Activated T-helper 2 cell treated with anti-CD3 and anti-CD28 coated beads, Interferon-gamma antibody, Interleukin-2, Interleukin-4, amounts not matched to agents 10 μg/mL and 5 μg/mL and 100 μg/mL, durations not matched to agents 14 hours and 24 hours and 36 hours (primary cell): Measurements from ENCODE around the gene PPM1M. TPM values are rescaled to one million over a fixed set of nuclear protein-coding genes. Genes with fewer than 3 reads are reported as not detected.

Experiments used
- DNase-seq: peaks from one replicate; pipeline ENCODE4 v3.0.0; 2021; ENCODE audit warnings: low spot score
- H3K27ac Mint-ChIP-seq: one replicate; pipeline ENCODE4 v1.8.0; 2021; ENCODE audit warnings: mixed read lengths
- H3K27me3 Mint-ChIP-seq: one replicate; pipeline ENCODE4 v1.8.0; 2021; ENCODE audit warnings: low read depth, mixed read lengths
- H3K36me3 Mint-ChIP-seq: one replicate; pipeline ENCODE4 v1.8.0; 2021; ENCODE audit warnings: low read depth, mixed read lengths
- H3K4me1 Mint-ChIP-seq: one replicate; pipeline ENCODE4 v1.8.0; 2021; ENCODE audit warnings: low read depth, mixed read lengths
- H3K4me3 Mint-ChIP-seq: one replicate; pipeline ENCODE4 v1.8.0; 2021; ENCODE audit warnings: low read depth, mild to moderate bottlenecking, moderate library complexity, mixed read lengths
- H3K9me3 Mint-ChIP-seq: one replicate; pipeline ENCODE4 v1.8.0; 2021; ENCODE audit warnings: mixed read lengths
- intact Hi-C: fragments of 100-400 bp; cut with micrococcal nuclease; formaldehyde crosslinking; loops from one replicate; pipeline ENCODE4 v1.15.1; 2023
- total RNA-seq: library from RNA; stranded (reverse); gene quantifications from 2 replicates; pipeline ENCODE4 v1.2.3, GENCODE V29; 2022

The PPM1M gene
- total RNA-seq, 1 donor from 2014 or later: 46.4 TPM

DNA sequence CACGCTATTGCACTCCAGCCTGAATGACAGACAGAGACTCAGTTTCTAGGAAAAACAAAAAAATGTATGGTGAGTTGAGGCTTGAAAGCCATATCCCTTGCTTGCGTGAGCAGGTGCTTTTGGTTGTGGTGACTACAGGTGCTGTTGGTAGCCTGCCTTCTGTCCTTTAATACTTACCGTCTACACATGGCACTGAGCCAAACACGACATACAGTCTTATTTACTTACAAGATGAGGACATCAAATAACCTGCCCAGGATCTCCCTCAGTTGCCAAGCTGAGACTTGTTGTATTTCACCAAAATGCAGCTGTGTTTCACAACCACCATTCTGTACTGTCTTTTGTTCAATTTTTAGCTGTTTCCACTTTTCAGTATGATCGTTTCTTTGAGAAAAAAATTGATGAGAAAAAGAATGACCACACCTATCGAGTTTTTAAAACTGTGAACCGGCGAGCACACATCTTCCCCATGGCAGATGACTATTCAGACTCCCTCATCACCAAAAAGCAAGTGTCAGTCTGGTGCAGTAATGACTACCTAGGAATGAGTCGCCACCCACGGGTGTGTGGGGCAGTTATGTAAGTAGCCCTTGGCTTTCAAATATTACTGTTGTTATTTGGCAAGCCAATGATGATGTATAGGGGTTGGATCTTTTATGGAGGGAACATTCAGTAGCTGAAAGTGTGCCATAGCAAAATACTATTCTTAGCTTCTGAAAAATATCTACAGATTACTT lies 41.1 kb upstream of the PPM1M start:
- DNase-seq: no peak

DNA sequence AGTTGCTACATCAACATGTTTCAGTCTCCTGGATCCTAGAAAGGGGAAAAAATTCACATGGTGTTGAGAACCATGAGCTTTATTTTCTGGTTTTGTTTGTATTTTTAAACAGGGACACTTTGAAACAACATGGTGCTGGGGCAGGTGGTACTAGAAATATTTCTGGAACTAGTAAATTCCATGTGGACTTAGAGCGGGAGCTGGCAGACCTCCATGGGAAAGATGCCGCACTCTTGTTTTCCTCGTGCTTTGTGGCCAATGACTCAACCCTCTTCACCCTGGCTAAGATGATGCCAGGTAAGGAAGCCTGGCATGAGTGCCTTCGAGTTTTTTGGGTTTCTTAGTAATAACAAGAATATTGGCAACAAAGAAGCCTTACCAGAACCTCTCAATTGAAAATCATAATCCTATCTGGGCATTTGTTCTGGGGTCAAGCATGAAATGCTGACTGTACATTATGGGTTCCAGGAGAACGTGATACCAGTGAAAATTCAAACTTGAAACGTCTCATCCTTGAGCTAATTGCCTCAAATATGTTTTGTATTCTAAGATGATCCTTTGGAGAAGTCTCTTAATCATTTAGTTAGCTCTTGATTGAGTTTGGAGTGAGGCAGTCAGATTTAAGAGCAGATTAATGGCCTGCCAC lies 39.7 kb upstream of the PPM1M start:
- peaks cover 95% of the 10 kb centered on the region for H3K36me3 Mint-ChIP-seq
- no peaks in the 10 kb centered on the region for H3K9me3 Mint-ChIP-seq
- H3K4me3 Mint-ChIP-seq: no peak overlapping the region
- H3K27me3 Mint-ChIP-seq: no peaks in the 10 kb centered on the region
- intact Hi-C loops: no loop called here
- DNase-seq: no peak
- H3K4me1 Mint-ChIP-seq: peaks cover 34% of the 10 kb centered on the region
- no peak overlapping the region for H3K27ac Mint-ChIP-seq

More for the DNA sequence above, 41.1 kb upstream of the PPM1M start:
- no peaks in the 10 kb centered on the region for H3K9me3 Mint-ChIP-seq
- peaks cover 38% of the 10 kb centered on the region for H3K4me1 Mint-ChIP-seq
- no peaks in the 10 kb centered on the region for H3K27me3 Mint-ChIP-seq
- H3K36me3 Mint-ChIP-seq: peaks cover 94% of the 10 kb centered on the region
- intact Hi-C loops: no loop called here
- peak overlapping the region; percentile 49 for H3K27ac Mint-ChIP-seq
- no peak overlapping the region for H3K4me3 Mint-ChIP-seq

DNA sequence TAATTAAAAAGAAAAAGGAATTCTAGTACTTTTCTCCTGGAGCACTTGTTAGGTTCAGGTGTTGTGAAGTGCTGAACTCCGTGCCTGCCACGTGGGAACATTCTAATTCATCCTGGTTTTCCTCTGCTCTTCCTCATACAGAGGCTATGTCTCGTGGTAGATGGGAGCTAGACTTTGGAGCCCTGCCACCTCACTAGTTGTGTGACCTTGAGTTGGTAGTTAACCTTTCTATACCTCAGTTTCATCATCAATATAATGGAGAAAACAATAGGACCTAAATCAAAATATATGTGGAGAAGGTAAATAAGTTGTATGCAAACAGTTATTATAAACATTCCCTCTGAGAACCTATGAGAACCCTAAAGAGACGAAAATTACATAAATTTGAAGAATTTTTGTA lies 37.0 kb upstream of the PPM1M start:
- Mint-ChIP-seq H3K36me3 (peaks cover 93% of the 10 kb centered on the region), H3K9me3 (no peaks in the 10 kb centered on the region), H3K27ac (no peak overlapping the region), H3K4me1 (peaks cover 17% of the 10 kb centered on the region), H3K4me3 (no peak overlapping the region), H3K27me3 (no peaks in the 10 kb centered on the region)
- intact Hi-C loops: no loop called here
- no peak for DNase-seq

DNA sequence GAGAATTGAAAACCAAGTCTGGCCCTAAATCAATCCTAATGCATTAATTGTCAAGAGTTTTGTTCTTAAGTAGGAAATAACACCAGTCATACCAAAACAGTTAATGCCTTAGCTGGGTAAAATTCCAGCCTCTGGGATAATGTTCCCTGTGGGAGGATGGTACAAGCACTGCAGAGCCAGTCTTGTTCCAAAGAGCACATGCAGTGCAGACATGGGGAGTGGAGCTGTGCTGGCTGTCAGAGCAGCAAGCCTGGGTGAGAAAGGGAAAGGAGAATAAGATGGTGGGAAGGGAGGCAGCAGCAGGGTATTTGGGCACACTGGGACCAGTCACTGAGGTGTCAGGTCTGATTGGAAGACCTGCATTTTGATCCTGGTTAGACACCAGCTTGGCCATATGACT lies 35.5 kb upstream of the PPM1M start:
- H3K4me3 Mint-ChIP-seq: no peak overlapping the region

DNA sequence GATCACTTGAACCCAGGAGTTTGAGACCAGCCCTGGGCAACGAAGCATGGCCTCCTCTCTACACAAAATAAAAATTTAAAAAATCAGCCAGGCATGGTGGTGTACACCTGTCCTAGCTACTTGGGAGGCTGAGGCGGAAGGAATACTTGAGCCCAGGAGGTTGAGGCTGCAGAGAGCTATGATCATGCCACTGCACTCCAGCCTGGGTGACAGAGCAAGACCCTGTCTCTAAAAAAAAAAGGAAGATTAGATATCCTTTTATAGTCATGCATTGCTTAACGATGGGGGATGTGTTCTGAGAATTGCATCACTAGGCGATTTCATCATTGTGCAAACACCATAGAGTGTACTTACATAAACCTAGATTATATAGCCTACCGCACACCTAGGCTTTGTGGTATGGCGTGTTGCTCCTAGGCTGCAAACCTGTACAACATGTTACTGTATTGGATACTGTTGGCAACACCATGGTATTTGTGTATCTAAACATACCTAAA lies 35.0 kb upstream of the PPM1M start:
- intact Hi-C loops: no loop called here
- H3K27ac Mint-ChIP-seq: no peak overlapping the region
- no peak overlapping the region for H3K4me3 Mint-ChIP-seq
- no peaks in the 10 kb centered on the region for H3K27me3 Mint-ChIP-seq
- no peaks in the 10 kb centered on the region for H3K9me3 Mint-ChIP-seq
- peaks cover 6% of the 10 kb centered on the region for H3K4me1 Mint-ChIP-seq
- no peak for DNase-seq
- peaks cover 94% of the 10 kb centered on the region for H3K36me3 Mint-ChIP-seq

More for the DNA sequence above, 35.5 kb upstream of the PPM1M start:
- H3K4me1 Mint-ChIP-seq: peaks cover 6% of the 10 kb centered on the region
- H3K27me3 Mint-ChIP-seq: no peaks in the 10 kb centered on the region
- DNase-seq: no peak
- intact Hi-C loops: no loop called here
- H3K36me3 Mint-ChIP-seq: peaks cover 94% of the 10 kb centered on the region
- H3K9me3 Mint-ChIP-seq: no peaks in the 10 kb centered on the region
- H3K27ac Mint-ChIP-seq: no peak overlapping the region

DNA sequence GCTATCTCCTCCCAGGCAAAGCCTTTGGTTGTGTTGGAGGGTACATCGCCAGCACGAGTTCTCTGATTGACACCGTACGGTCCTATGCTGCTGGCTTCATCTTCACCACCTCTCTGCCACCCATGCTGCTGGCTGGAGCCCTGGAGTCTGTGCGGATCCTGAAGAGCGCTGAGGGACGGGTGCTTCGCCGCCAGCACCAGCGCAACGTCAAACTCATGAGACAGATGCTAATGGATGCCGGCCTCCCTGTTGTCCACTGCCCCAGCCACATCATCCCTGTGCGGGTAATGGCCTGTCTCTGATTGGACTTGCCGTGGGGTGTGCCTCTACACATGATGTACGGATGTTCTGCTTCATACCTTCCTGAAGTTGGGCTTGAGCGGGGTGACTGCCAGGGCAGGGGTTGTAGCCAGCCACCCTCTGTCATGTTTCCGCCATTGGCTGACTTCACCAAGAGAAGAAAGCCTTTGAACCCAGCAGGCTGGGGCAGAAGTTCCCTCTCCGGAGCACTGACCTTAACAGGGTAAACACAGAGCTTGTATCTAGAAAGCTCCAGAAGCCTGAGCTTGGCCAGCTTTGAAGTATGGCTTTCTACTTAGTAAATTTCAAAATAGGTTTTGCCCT lies 34.2 kb upstream of the PPM1M start:
- peaks cover 89% of the 10 kb centered on the region for H3K36me3 Mint-ChIP-seq
- no peaks in the 10 kb centered on the region for H3K9me3 Mint-ChIP-seq
- H3K4me3 Mint-ChIP-seq: no peak overlapping the region
- DNase-seq: no peak
- H3K27ac Mint-ChIP-seq: no peak overlapping the region
- H3K4me1 Mint-ChIP-seq: peaks cover 6% of the 10 kb centered on the region
- H3K27me3 Mint-ChIP-seq: no peaks in the 10 kb centered on the region
- intact Hi-C loops: no loop called here

DNA sequence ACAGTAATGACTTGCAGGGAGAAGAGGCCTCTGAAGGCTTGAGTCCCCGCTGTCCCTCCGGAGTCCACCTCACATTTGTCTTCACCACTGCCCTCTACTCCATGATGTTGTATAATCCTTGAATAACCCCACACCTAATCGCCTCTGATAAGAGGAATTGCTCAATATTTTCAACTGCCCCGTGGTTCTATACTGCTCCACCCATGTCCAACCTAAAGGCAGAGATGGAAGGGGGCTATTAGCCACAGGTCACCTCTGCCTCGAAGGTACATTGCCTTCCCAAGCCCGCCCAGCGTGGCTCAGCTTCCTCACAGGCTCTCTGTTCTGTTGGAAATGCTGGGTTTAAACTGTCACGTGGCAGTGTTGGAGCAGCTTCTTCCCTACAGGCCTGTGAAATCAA lies 32.6 kb upstream of the PPM1M start:
- H3K27ac Mint-ChIP-seq: no peak overlapping the region
- no peak overlapping the region for H3K4me3 Mint-ChIP-seq

DNA sequence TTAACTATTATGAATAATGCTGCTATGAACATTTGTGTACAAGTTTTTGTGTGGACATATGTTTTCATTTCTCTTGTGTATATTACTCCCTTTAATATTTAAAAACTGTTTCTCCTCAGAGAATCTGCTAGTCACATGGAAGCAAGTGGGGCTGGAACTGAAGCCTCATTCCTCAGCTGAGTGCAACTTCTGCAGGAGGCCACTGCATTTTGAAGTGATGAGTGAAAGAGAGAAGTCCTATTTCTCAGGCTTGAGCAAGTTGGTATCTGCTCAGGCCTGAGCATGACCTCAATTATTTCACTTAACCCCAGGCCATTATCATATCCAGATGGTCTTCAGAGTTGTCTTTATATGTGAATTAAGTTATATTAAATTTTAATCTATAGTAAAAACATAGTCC lies 31.7 kb upstream of the PPM1M start:
- no peak overlapping the region for H3K4me3 Mint-ChIP-seq
- no peak for DNase-seq
- H3K9me3 Mint-ChIP-seq: no peaks in the 10 kb centered on the region
- no peaks in the 10 kb centered on the region for H3K27me3 Mint-ChIP-seq
- no peak overlapping the region for H3K27ac Mint-ChIP-seq
- intact Hi-C loops: no loop called here
- H3K36me3 Mint-ChIP-seq: peaks cover 73% of the 10 kb centered on the region
- peaks cover 30% of the 10 kb centered on the region for H3K4me1 Mint-ChIP-seq

More for the DNA sequence above, 32.6 kb upstream of the PPM1M start:
- intact Hi-C loops: no loop called here
- DNase-seq: no peak
- Mint-ChIP-seq H3K36me3 (peaks cover 82% of the 10 kb centered on the region), H3K9me3 (no peaks in the 10 kb centered on the region), H3K27me3 (no peaks in the 10 kb centered on the region), H3K4me1 (peaks cover 22% of the 10 kb centered on the region)

DNA sequence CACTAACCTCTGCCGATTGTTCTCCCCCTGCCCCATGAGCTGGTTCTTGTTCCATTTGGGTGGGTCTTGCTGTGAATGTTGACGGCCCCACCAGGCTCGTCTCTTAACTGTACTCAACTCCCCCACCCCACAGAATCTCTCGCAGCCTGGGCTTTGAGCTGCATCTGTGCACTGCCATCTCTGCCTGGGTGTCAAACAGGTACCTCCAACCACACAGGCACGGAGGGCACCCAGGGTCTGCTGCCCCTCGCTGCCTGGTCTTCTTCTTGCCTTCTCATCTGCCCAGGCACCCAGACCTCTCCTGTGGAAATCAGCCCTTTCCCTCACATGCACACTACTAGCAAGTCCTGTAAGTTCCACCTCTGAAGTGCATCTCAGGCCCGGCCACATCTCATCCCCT lies 30.2 kb upstream of the PPM1M start:
- Mint-ChIP-seq H3K9me3 (no peaks in the 10 kb centered on the region), H3K4me1 (peaks cover 36% of the 10 kb centered on the region), H3K36me3 (peaks cover 58% of the 10 kb centered on the region), H3K27me3 (no peaks in the 10 kb centered on the region), H3K4me3 (no peak overlapping the region), H3K27ac (peak overlapping the region; percentile 4)
- intact Hi-C loops: no loop called here
- DNase-seq: no peak

DNA sequence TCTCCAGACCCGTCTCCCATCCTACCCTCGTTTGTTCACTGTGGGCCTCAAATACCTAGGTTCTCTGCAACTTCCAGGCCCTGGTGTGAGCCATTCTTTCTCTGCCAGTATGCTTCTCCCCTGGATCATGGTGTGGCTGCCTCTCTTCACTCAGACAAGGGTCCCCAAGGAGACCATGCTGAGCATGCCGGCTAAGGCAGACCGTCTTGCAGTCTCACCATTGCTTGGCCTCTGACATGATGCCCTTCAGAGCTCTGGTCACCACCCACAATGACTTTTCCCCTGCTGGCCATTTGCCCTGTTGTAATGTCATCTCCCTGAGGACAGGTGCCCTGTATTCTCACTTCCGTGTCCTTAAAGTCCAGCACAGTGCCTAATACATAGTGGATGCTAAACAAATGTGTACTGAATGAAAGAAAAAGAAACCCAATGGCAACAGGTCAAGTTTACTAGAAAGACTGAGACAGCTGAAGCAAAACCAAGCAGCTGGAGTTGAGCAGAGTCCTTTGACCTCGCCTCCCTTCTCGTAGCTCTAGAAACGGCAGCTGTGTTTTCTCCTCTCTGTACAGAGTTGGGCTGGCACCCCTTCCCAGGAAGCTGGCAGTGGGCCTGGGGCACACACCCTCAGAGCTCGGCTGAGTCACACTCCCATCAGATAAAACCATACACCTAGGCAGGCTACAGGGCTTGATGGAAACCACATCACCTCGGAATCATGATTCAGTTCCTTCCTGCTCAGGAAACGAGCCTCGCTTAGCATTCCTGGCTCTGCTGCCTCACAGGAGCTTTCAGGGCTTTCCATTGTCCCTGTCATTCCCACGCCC lies 28.8 kb upstream of the PPM1M start:
- Mint-ChIP-seq H3K27me3 (no peaks in the 10 kb centered on the region), H3K36me3 (peaks cover 46% of the 10 kb centered on the region), H3K4me3 (peak overlapping the region; percentile 3), H3K4me1 (peaks cover 42% of the 10 kb centered on the region), H3K27ac (peak overlapping the region; percentile 71), H3K9me3 (no peaks in the 10 kb centered on the region)
- intact Hi-C loops: no loop called here
- DNase-seq: no peak

DNA sequence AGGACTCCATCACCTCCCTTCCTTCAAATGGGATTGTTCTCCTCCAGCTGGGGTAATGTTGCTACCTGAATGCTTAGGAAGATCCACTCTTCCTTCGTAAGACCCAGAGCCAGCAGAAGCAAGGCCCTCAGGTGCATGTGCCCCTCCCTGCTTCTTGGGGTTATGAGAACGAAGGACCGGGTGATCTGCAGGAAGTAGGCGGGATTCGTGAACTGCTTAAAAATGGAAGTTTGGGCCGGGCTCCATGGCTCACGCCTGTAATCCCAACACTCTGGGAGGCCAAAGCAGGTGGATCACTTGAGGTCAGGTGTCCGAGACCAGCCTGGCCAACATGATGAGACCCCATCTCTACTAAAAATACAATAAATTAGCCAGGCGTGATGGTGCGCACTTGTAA lies 28.2 kb upstream of the PPM1M start:
- Mint-ChIP-seq H3K27ac (peak overlapping the region; percentile 71), H3K4me3 (no peak overlapping the region), H3K27me3 (no peaks in the 10 kb centered on the region), H3K4me1 (peaks cover 48% of the 10 kb centered on the region), H3K36me3 (peaks cover 40% of the 10 kb centered on the region), H3K9me3 (no peaks in the 10 kb centered on the region)
- no peak for DNase-seq
- intact Hi-C loops: no loop called here

DNA sequence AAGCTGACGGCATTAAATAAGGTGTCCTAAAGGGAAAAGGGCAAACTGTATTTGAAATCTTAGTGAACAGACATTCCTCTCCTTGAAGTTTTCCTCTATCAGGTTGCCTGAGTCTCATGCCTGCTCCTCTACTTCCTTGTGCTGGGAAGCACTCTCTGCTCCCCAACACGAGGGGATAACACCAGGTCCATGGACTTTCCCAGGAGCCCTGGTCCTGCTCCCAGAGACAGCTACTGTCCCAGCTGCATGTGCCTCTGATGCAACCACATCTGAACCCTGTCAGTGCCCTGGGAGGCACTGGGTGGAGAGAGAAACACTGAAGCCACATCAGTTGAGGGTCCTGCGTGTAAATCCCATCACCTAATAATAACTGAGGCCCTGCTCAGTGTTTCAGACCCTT lies 27.5 kb upstream of the PPM1M start:
- Mint-ChIP-seq H3K4me3 (peak overlapping the region; percentile 27), H3K9me3 (no peaks in the 10 kb centered on the region), H3K4me1 (peaks cover 51% of the 10 kb centered on the region), H3K27ac (no peak overlapping the region), H3K36me3 (peaks cover 34% of the 10 kb centered on the region), H3K27me3 (no peaks in the 10 kb centered on the region)
- DNase-seq: no peak
- intact Hi-C loops: no loop called here
